Epithelial cell of esophagus (primary cell): Measurements from ENCODE around the gene ATP8B3.

ENCODE experiments used
- DNase-seq: peaks from one replicate; pipeline ENCODE4 v3.0.0; 2010; ENCODE audit warnings: low read depth
- H3K4me3 ChIP-seq: 2 replicates; pipeline ENCODE4 v1.5.1; 2011; ENCODE audit warnings: mild to moderate bottlenecking, low read length, control low read depth
- CTCF ChIP-seq: IDR thresholded peaks from 2 replicates; pipeline ENCODE4 v1.5.1; 2011; ENCODE audit warnings: low read depth, mild to moderate bottlenecking, low read length, control low read depth, inconsistent platforms; ENCODE audit not compliant: insufficient read depth; ENCODE audit errors: missing control alignments

The ATP8B3 gene

DNA sequence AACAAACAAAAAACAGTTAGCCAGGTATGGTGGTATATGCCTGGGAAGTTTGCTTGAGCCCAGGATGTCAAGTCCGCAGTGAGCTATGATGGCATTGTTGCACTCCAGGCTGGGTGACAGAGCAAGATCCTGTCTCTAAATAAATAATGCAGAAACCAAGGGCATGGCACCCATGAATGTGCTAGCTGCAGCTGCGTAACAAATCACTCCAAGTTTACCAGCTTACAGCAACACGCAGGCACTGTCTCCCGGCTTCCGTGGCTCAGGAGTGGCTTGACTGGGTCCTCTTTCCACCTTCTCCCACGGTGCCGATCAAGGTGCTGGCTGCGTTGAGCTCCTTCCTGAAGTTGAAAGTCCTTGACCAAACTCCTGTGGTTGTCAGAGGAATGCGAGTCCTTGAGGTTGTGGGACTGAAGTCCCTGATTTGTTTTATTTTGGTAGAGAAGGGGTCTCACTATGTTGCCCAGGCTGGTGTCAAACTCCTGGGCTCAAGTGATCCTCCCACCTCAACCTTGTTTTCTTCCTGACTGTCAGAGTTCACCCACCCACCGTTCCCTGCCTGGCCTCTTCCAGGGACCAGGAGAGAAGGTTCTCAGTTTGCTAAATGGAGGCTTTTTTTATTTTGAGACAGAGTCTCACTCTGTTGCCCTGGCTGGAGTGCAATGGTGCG, 72.0 kb downstream of the ATP8B3 start:
- no peak for DNase-seq
- no peak overlapping the region for H3K4me3 ChIP-seq
- no peak for TF ChIP-seq CTCF

DNA sequence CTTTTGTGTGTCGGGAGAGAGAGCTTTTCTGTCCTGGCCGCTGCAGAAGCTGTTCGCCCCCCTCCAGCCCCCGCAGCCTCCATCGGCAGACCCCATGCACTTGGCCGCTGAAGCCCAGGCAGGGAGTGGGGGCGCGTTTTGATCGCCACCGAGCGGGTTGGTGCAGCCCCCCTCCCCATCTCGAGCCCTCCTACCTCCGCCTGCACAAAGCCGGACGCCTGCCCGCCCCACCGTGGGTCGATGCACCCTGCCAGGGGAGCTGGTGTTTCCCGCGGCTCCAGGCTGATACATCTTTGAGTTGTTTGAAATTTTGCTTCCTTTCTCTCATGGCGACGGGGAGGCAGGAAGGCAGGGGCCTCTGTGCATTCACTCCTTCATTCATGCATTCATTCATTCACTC, 75.1 kb downstream of the ATP8B3 start:
- H3K4me3 ChIP-seq = no peak overlapping the region
- DNase-seq = no peak
- TF ChIP-seq CTCF = no peak

- no peak overlapping the region for H3K4me3 ChIP-seq
- no peak for DNase-seq
- TF ChIP-seq CTCF = no peak
These were observed 75.8 kb downstream of the ATP8B3 start for GRCh38 chr19:1736280-1736679.

DNA sequence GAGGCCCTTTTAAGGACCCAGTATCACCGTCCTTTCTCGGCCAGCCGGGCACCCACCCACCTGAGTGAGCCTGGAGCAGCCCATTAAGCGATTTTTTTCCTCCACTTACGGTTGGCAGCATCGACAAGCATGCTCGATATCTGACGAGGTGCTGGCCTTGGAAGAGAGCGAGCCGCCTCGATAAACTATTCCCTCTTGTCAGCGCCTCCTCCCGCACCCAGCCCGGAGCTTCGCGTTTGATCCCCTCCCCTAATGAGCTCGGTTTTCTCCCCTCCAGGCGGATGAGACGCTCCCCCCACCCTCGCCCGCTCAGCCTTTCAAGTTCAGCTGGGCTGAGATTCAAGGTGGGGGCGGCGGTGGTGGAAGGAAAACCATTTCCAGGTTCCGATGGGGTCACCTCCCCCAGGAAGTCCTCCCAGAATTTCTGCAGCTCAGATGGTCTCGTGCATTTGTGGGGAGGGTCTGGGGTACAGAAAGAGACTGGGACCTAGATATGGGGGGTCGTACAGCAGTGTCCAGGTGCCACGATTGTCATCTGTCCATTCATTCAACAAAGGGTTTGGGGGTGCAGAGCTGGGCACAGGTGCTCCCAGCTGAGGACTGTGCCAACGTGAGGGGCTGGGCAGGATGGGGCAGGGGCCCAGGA, 77.6 kb downstream of the ATP8B3 start:
- TF ChIP-seq CTCF = no peak
- no peak for DNase-seq
- no peak overlapping the region for H3K4me3 ChIP-seq
